ENCODE measurements around the gene TSLP.

Gene TSLP

GRCh38 chr5:111099058-111099778 is 27.7 kb downstream of the TSLP start:
- DNase-seq (ENCODE audit: low spot score), result no peak

DNA sequence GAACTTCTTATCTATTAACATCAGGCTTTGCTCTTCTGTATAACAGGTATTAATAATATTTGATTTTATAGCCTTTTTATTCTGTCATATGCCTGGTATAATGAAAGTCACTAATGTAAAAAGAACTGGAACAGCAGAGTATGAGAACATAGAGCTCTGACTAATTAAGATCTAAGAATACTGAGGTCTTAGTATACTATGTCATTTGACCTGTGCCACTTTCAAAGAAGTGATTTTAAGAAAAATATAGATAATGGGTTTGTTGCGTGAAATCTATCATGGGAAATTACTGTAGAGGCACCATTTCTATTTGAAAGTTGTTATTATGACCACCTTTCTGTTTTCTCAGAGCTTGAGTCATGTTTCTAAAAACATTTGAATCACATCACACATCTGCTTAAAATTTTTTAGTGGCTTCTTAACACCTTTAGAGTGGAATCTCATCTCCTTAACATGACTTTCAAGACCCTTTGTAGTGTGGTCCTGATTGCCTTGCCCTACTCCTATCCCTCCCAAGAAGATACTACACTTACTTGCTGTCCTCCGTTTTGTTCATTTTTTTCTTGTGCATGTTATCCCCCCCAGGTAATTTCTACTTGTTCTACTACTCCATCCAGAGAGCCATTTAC is 34.9 kb downstream of the TSLP start:
- DNase-seq (ENCODE audit: low spot score), result no peak

GRCh38 chr5:111107371-111107770 is 35.9 kb downstream of the TSLP start:
- no peak for DNase-seq (ENCODE audit: low spot score)

- no peak for DNase-seq (ENCODE audit: low spot score)
Measured at GRCh38 chr5:111111956-111112355, 40.4 kb downstream of the TSLP start.

GRCh38 chr5:111113678-111114077 is 42.2 kb downstream of the TSLP start:
- DNase-seq (ENCODE audit: low spot score), result no peak

DNA sequence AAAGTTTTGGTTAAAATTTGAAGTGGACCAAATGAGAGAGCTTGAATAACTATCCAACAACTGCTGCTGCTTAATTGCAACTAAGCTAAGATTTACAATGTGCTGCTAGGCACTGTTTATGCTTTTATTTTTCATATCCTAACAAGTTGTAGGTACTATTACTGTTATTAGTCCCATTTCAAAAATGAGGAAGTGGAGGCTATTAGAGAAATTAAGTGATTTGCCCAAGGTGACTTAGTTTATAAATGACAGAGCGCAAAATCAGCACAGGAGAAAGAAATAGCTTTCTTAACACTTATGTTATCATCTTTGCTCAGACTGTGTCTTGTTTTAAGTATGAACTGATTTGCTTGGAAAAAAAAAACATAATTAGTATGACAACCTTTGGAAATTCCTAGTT is 43.7 kb downstream of the TSLP start:
- no peak for DNase-seq (ENCODE audit: low spot score)

- no peak for DNase-seq (ENCODE audit: low spot score)
Measured at GRCh38 chr5:111116550-111116949, 45.0 kb downstream of the TSLP start.

DNA sequence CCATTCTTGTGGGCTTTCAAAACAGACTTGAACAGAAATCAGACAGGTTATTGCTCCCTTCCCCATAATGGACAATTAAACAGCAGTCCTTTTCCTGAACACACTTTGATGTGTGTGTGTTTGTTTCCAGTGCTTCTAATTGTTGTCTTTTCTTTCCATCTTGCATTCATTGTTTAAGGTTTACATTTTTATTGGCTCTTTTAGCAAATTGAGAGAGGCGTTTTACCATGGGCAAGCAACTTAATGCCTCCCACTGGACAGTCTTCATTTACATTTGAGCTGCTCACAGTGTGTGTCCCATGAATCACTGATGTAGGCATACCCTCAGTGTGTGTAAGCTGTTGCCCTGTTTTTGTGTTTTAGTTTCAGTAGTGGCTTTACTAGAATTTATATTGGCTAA is 45.6 kb downstream of the TSLP start:
- DNase-seq (ENCODE audit: low spot score), result no peak

DNA sequence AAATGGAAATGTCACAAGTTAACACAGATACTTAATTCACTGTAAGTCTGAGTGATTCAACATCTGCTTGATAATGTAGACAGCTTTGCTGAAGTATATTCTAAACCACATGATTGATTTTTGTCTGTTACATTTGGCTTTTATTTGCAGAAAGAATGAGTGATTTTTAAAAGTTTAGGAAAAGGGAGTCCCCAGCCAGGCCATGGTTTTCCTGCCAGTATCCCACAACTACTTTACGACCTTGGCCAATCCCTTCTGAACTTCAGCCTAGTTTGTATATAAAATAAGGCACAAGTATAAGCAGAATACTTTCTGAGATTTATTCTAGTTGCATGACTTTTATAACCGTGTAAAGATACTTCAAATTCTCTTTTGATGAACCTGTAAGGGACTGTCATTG is 47.7 kb downstream of the TSLP start:
- no peak for DNase-seq (ENCODE audit: low spot score)

DNA sequence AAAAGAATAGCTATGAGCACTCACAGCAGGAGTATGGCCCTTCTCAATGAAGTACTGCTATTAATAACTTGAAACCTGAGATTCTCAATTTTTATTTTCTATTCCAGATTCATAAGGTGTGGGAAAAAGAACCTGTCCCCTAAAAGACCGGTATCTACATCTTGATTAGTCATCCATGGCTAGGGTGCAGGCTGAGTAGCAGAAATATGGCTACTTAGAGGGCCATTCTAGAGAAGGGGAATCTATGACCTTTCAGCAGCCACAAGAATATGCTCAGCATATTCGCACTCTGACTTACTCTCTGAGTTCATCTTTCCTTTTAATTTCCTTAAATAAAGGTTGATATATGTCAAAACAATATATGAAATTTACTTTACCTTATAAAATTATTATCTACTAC is 48.3 kb downstream of the TSLP start:
- DNase-seq (ENCODE audit: low spot score), result no peak

DNA sequence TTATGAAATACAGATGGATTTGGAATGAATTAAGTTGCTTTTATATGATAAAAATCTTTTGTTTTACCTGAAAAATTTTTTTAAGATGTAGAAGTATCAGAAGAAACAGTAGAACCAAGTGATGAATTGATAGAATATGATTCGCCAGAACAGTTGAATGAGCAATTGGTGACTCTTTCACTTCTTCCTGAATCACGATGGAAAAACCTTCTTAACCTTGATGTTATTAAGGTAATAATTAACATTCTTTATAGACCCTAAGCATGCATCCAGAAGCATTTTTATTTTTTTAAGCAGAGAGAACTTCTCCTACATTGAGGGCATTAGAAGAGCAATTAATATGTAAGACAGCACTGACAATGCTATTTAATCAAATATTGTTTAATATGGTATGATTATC is 49.4 kb downstream of the TSLP start:
- no peak for DNase-seq (ENCODE audit: low spot score)

- DNase-seq (ENCODE audit: low spot score), result no peak
Measured at GRCh38 chr5:111121926-111122325, 50.4 kb downstream of the TSLP start.

- DNase-seq (ENCODE audit: low spot score), result no peak
Measured at GRCh38 chr5:111122398-111122797, 50.9 kb downstream of the TSLP start.

- DNase-seq (ENCODE audit: low spot score), result no peak
Measured at GRCh38 chr5:111124793-111125192, 53.3 kb downstream of the TSLP start.

DNA sequence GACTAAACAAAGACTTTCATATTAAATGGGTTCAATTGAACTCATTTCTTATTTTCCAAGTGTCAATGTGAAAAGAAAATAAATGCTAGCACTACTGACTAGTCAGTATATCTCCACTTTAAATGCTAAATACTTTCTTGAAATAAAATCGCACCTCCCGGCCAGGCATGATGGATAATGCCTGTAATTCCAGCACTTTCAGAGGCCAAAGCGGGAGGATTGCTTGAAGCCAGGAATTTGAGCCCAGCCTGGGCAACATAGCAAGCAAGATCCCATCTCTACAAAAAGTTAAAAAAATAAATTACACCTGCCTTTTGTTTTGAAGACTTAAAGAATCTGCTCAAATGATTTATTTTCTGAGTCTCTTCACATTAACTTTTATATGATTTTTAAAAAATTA is 55.4 kb downstream of the TSLP start:
- DNase-seq (ENCODE audit: low spot score), result no peak
